OCI-LY1 (cell line): ENCODE measurements around the gene VRTN.

ENCODE experiments used
- CTCF ChIP-seq: fragments of 200-600 bp; sonication (generic), shearing (Covaris generic); IDR thresholded peaks from 2 replicates; pipeline ENCODE4 v1.5.1; 2017; ENCODE audit warnings: mild to moderate bottlenecking, antibody characterized with exemption, low read length, moderate library complexity, mixed read lengths
- EZH2 ChIP-seq: fragments of 200-600 bp; sonication (generic), shearing (Covaris generic); IDR thresholded peaks from 2 replicates; pipeline ENCODE4 v1.8.0; 2017; ENCODE audit warnings: borderline replicate concordance, mixed run types, mild to moderate bottlenecking, antibody characterized with exemption, low read length, moderate library complexity, mixed read lengths

- TF ChIP-seq CTCF (no peak), EZH2 (no peak)
Measured at GRCh38 chr14:74377976-74378690, 29.9 kb downstream of the VRTN start.
